ENCODE measurements around the gene THUMPD3.

The THUMPD3 gene

GRCh38 chr3:9330166-9330703, 32.6 kb upstream of the THUMPD3 start:
- no peak for DNase-seq (ENCODE audit: low read depth)
- no peak for TF ChIP-seq CTCF (IDR thresholded peaks at IDR 0.05; ENCODE audit: insufficient read depth, low read depth, low read length, missing control alignments)
- H3K4me3 ChIP-seq (ENCODE audit: low read length), result no peak overlapping the region

GRCh38 chr3:9331171-9331570, 31.7 kb upstream of the THUMPD3 start:
- DNase-seq (ENCODE audit: low read depth), result no peak
- TF ChIP-seq CTCF (IDR thresholded peaks at IDR 0.05; ENCODE audit: insufficient read depth, low read depth, low read length, missing control alignments), result no peak
- no peak overlapping the region for H3K4me3 ChIP-seq (ENCODE audit: low read length)

- no peak for TF ChIP-seq CTCF (IDR thresholded peaks at IDR 0.05; ENCODE audit: insufficient read depth, low read depth, low read length, missing control alignments)
- no peak overlapping the region for H3K4me3 ChIP-seq (ENCODE audit: low read length)
- DNase-seq (ENCODE audit: low read depth), result no peak
Observed at GRCh38 chr3:9332250-9333030, 30.4 kb upstream of the THUMPD3 start.

GRCh38 chr3:9339761-9340471, 22.9 kb upstream of the THUMPD3 start:
- no peak overlapping the region for H3K4me3 ChIP-seq (ENCODE audit: low read length)
- TF ChIP-seq CTCF (IDR thresholded peaks at IDR 0.05; ENCODE audit: insufficient read depth, low read depth, low read length, missing control alignments), result no peak
- peak; percentile 31 for DNase-seq (ENCODE audit: low read depth)

- TF ChIP-seq CTCF (IDR thresholded peaks at IDR 0.05; ENCODE audit: insufficient read depth, low read depth, low read length, missing control alignments), result no peak
- no peak overlapping the region for H3K4me3 ChIP-seq (ENCODE audit: low read length)
- peak; percentile 64 for DNase-seq (ENCODE audit: low read depth)
Observed at GRCh38 chr3:9340472-9340902, 22.4 kb upstream of the THUMPD3 start.

GRCh38 chr3:9342696-9343095, 20.2 kb upstream of the THUMPD3 start:
- no peak overlapping the region for H3K4me3 ChIP-seq (ENCODE audit: low read length)
- no peak for TF ChIP-seq CTCF (IDR thresholded peaks at IDR 0.05; ENCODE audit: insufficient read depth, low read depth, low read length, missing control alignments)
- no peak for DNase-seq (ENCODE audit: low read depth)
